ENCODE results near the gene CEP20.

Gene CEP20

GRCh38 chr16:15819046-15819445 lies 69.4 kb downstream of the CEP20 start:
- DNase-seq (ENCODE audit: low read depth): no peak
- H3K4me3 ChIP-seq (ENCODE audit: control insufficient read depth, low read depth, low read length): no peak overlapping the region
- TF ChIP-seq, protein P1, sequence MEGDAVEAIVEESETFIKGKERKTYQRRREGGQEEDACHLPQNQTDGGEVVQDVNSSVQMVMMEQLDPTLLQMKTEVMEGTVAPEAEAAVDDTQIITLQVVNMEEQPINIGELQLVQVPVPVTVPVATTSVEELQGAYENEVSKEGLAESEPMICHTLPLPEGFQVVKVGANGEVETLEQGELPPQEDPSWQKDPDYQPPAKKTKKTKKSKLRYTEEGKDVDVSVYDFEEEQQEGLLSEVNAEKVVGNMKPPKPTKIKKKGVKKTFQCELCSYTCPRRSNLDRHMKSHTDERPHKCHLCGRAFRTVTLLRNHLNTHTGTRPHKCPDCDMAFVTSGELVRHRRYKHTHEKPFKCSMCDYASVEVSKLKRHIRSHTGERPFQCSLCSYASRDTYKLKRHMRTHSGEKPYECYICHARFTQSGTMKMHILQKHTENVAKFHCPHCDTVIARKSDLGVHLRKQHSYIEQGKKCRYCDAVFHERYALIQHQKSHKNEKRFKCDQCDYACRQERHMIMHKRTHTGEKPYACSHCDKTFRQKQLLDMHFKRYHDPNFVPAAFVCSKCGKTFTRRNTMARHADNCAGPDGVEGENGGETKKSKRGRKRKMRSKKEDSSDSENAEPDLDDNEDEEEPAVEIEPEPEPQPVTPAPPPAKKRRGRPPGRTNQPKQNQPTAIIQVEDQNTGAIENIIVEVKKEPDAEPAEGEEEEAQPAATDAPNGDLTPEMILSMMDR (IDR thresholded peaks at IDR 0.05; ENCODE audit: control insufficient read depth, insufficient read depth, low read depth, low read length, missing control alignments): no peak

DNA sequence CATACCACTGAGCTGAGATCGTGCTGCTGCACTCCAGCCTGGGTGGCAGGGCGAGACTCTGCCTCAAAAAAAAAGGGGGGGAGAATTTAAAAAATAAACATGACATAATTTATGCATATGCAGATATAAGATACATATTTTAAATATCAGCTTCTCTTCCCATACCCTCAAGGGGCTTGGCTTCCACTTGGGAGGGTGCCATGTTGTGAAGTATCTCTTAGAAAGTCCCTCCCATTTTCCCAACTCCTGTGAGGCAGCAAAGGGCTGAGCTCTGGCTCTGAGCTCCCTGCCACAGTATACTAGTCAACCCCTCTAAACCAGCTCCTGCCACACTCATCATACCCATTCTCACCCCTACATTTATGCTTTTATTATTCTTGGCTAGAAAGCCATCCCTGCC lies 71.0 kb downstream of the CEP20 start:
- H3K4me3 ChIP-seq (ENCODE audit: control insufficient read depth, low read depth, low read length): no peak overlapping the region
- no peak for DNase-seq (ENCODE audit: low read depth)
- TF ChIP-seq, protein P1 (IDR thresholded peaks at IDR 0.05; ENCODE audit: control insufficient read depth, insufficient read depth, low read depth, low read length, missing control alignments): no peak

DNA sequence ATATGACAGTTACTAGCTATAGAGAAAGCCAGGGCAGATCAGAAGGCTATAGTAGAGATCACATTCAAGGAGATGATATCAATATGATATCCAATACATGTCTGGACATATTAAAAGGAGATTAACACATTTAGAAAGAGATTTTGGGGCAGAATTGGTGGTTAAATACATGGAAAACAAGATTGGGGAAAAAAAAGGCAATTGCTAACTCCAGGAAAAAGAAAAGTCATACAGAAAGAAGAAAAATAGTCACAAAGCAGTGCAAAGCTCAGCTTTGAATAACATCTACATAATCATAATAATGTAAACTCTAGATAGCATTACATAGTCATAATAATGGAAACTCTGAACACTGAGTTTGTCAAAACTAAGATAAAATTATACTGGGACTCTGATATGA lies 72.2 kb downstream of the CEP20 start:
- TF ChIP-seq, protein P1 (IDR thresholded peaks at IDR 0.05; ENCODE audit: control insufficient read depth, insufficient read depth, low read depth, low read length, missing control alignments): no peak
- DNase-seq (ENCODE audit: low read depth): no peak
- H3K4me3 ChIP-seq (ENCODE audit: control insufficient read depth, low read depth, low read length): no peak overlapping the region
